B cell (primary cell): ENCODE data around the gene LRRN4CL. TPM values are rescaled to one million over a fixed set of nuclear protein-coding genes. Genes with fewer than 3 reads are reported as not detected.

ENCODE experiments used
- ATAC-seq: fragments of 200-7000 bp; cut with Tn5 transposase; one replicate; pipeline ENCODE4 v1.10.0; 2021; ENCODE audit warnings: low read depth, mild to moderate bottlenecking, moderate number of reproducible peaks, moderate library complexity
- CTCF ChIA-PET: fragments of 350-600 bp; sonication (Branson Sonifier 250); formaldehyde crosslinking; loops from one replicate; lab custom pipeline; 2021; ENCODE audit warnings: antibody characterized with exemption, inconsistent platforms; lab: Charles Lee
- POLR2A ChIA-PET: fragments of 350-600 bp; sonication (Branson Sonifier 250); formaldehyde crosslinking; loops from one replicate; lab custom pipeline; 2021; ENCODE audit warnings: antibody characterized with exemption; lab: Charles Lee
- DNase-seq: peaks from one replicate; pipeline ENCODE4 v3.0.0; 2013
- H2AFZ ChIP-seq: 2 replicates; pipeline ENCODE4 v1.6.1; 2012; ENCODE audit warnings: mild to moderate bottlenecking, low read depth, low read length; ENCODE audit not compliant: insufficient read depth, poor library complexity, severe bottlenecking
- H3K27ac ChIP-seq, 2 donors: 1 replicate in 1 of 2; 2 replicates in 1 of 2; pipeline ENCODE4 v1.5.1; 2012 to 2013; ENCODE audit warnings: low read length in 2 of 2, mild to moderate bottlenecking in 2 of 2, moderate library complexity in 1 of 2
- H3K27me3 ChIP-seq, 4 experiments: fragments of 200-600 bp in 1 of 4; sonication (generic) in 1 of 4; replicated peaks in 1 of 4; 1 replicate in 2 of 4; 2 replicates in 2 of 4; pipeline versions ENCODE4 v1.6.1 to v1.7.0; 2013 to 2016; ENCODE audit warnings: low read length in 3 of 4, mild to moderate bottlenecking in 2 of 4, mixed read lengths in 1 of 4, moderate library complexity in 1 of 4; ENCODE audit not compliant: insufficient read depth in 4 of 4, control insufficient read depth in 3 of 4; ENCODE audit errors: control extremely low read depth in 1 of 4
- H3K36me3 ChIP-seq, 2 experiments: replicated peaks in 1 of 2; 1 replicate in 1 of 2; 2 replicates in 1 of 2; pipeline versions ENCODE4 v1.6.1 to v1.7.1; 2013; ENCODE audit warnings: low read length in 1 of 2; ENCODE audit not compliant: insufficient read depth in 2 of 2, control insufficient read depth in 1 of 2; ENCODE audit errors: control extremely low read depth in 1 of 2, extremely low read depth in 1 of 2
- H3K4me1 ChIP-seq, 2 donors: fragments of 200-600 bp in 1 of 2; sonication (generic) in 1 of 2; 1 replicate in 1 of 2; 2 replicates in 1 of 2; pipeline versions ENCODE4 v1.5.1 to v1.6.1; 2013 to 2017; ENCODE audit warnings: low read length in 2 of 2; ENCODE audit not compliant: control insufficient read depth in 2 of 2, insufficient read depth in 2 of 2
- H3K4me2 ChIP-seq: replicated peaks from 2 replicates; pipeline ENCODE3; 2012; ENCODE audit warnings: mild to moderate bottlenecking, low read depth, low read length; ENCODE audit not compliant: poor library complexity, severe bottlenecking
- H3K4me3 ChIP-seq, 5 experiments: fragments of 200-600 bp in 1 of 5; sonication (generic) in 1 of 5; 1 replicate in 3 of 5; 2 replicates in 2 of 5; pipeline versions ENCODE4 v1.5.1 to v1.7.0; 2011 to 2016; ENCODE audit warnings: low read length in 4 of 5, mild to moderate bottlenecking in 4 of 5, low read depth in 2 of 5, control low read depth in 1 of 5, moderate library complexity in 1 of 5; ENCODE audit not compliant: insufficient read depth in 1 of 5; ENCODE audit errors: control extremely low read depth in 1 of 5, extremely low read depth in 1 of 5
- H3K79me2 ChIP-seq: fragments of 200-600 bp; sonication (generic); one replicate; pipeline ENCODE4 v1.6.0; 2016; ENCODE audit warnings: low read length; ENCODE audit not compliant: control insufficient read depth, insufficient read depth
- H3K9ac ChIP-seq: fragments of 200-600 bp; sonication (generic); 2 replicates; pipeline ENCODE4 v1.6.1; 2017; ENCODE audit warnings: mild to moderate bottlenecking, low read length, moderate library complexity
- H3K9me3 ChIP-seq, 3 donors: one replicate each; pipeline versions ENCODE4 v1.6.1 to v1.7.1; 2013; ENCODE audit warnings: low read length in 2 of 3; ENCODE audit not compliant: control insufficient read depth in 2 of 3, insufficient read depth in 1 of 3; ENCODE audit errors: control extremely low read depth in 1 of 3
- H4K20me1 ChIP-seq: 2 replicates; pipeline ENCODE4 v1.6.0; 2012; ENCODE audit warnings: mild to moderate bottlenecking, low read length; ENCODE audit not compliant: insufficient read depth, control insufficient read depth, poor library complexity, severe bottlenecking
- H3K27ac Mint-ChIP-seq: one replicate; pipeline ENCODE4 v1.8.0; 2021; ENCODE audit warnings: mixed read lengths
- H3K27me3 Mint-ChIP-seq: one replicate; pipeline ENCODE4 v1.8.0; 2021; ENCODE audit warnings: mixed read lengths
- H3K4me1 Mint-ChIP-seq: one replicate; pipeline ENCODE4 v1.8.0; 2021; ENCODE audit warnings: mixed read lengths
- H3K4me3 Mint-ChIP-seq: one replicate; pipeline ENCODE4 v1.8.0; 2021; ENCODE audit warnings: mixed read lengths
- H3K9me3 Mint-ChIP-seq: one replicate; pipeline ENCODE4 v1.8.0; 2022; ENCODE audit warnings: mixed read lengths; ENCODE audit not compliant: insufficient read depth
- EZH2 ChIP-seq: IDR thresholded peaks from 2 replicates; pipeline ENCODE4 v1.6.1; 2012; ENCODE audit warnings: borderline replicate concordance, low read depth, mild to moderate bottlenecking, moderate library complexity, low read length; ENCODE audit not compliant: insufficient read depth, poor library complexity, severe bottlenecking
- WGBS: methylation state at CpG from one replicate; pipeline ENCODE4 v1.1.5; 2013; ENCODE audit warnings: missing lambda C conversion rate; ENCODE audit not compliant: insufficient coverage; 5-methylcytosine and 5-hydroxymethylcytosine counted together
- intact Hi-C: fragments of 100-400 bp; cut with micrococcal nuclease; formaldehyde crosslinking; loops from one replicate; pipeline ENCODE4 v1.10.0; 2022
- polyA plus RNA-seq: library from polyadenylated mRNA; depleted of rRNA; stranded (reverse); fragments of >200 nt; gene quantifications from 2 replicates; pipeline ENCODE4 v1.2.3, GENCODE V29; 2012
- total RNA-seq, 2 donors: library from RNA; stranded (reverse); fragments of 120-200 nt in 1 of 2; gene quantifications; 1 replicate in 1 of 2; 2 replicates in 1 of 2; pipeline versions ENCODE4 v1.2.3 to v1.2.4, GENCODE V29; 2013 to 2022
- TF ChIP-seq, protein P1 (sequence below): fragments of 200-600 bp; IDR thresholded peaks from one replicate; pipeline ENCODE4 v1.8.0; 2022; ENCODE audit warnings: antibody characterized with exemption, mild to moderate bottlenecking

LRRN4CL gene
- total and polyA plus RNA-seq, 2 donors (not counting 1 experiment from before 2014, with no cell fraction given): 0.03 to 0.25 TPM

DNA sequence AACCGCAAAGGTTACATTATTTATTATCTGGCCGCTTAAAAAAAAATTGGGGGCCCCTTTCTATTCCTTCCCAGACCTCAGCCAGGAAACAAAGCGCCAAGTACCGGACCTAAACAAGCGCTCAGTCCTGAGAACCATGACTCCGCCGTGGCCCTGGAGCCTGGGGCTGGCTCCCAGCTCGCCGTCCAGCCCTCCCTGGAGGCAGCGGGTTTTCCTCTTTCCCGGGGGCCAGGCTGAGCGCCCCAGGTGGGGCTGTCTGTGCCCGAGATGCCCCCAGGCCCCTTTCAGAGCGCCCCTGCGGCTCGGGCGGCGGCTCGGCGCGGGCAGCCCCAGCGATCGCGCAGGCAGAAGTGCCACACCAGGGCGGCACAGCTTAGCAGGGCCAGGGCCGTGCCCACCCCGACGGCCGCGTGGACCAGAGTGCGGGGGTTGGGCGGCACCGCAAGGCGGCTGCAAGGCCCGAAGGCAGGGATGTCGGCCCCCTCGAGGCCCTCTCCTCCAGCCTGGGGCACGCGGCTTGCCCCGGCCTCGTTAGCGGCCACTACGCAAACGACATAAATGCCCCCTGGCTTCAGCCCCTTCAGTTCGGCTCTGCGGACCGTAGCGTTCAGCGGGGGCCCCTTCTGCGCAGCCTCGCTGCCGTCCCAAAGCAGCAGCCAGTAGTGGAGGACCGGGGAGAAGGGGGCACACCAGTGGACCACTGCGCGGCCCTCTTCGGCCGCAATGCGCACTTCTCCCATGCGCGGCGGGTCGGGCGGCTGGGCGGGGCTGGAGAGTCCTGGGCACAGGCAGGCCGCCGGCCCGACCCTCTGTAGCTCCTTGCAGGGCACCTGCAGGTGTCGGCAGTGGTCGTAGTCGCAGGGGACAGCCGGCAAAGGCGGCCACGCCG lies 1.6 kb downstream of the LRRN4CL start:
- H3K79me2 ChIP-seq: no peaks in the 10 kb centered on the region
- no peak for ATAC-seq
- H3K4me1 ChIP-seq: peaks cover 3 to 4% of the 10 kb centered on the region in 2 donors
- no peak overlapping the region for H3K27ac Mint-ChIP-seq
- H3K27me3 ChIP-seq: peaks cover 0 to 17% (median 6%) of the 10 kb centered on the region in 4 experiments
- H3K4me3 Mint-ChIP-seq: no peak overlapping the region
- WGBS: 43% methylated on average over 74 of the region's 74 CpGs
- peak; percentile 28 for DNase-seq
- intact Hi-C loops: no loop called here
- no peaks in the 10 kb centered on the region for H3K9me3 ChIP-seq
- no peak overlapping the region for H3K27ac ChIP-seq
- no peaks in the 10 kb centered on the region for H3K9me3 Mint-ChIP-seq
- peaks cover 4% of the 10 kb centered on the region for H3K27me3 Mint-ChIP-seq
- POLR2A ChIA-PET: no interaction called here
- no peak for TF ChIP-seq EZH2
- TF ChIP-seq, protein P1, sequence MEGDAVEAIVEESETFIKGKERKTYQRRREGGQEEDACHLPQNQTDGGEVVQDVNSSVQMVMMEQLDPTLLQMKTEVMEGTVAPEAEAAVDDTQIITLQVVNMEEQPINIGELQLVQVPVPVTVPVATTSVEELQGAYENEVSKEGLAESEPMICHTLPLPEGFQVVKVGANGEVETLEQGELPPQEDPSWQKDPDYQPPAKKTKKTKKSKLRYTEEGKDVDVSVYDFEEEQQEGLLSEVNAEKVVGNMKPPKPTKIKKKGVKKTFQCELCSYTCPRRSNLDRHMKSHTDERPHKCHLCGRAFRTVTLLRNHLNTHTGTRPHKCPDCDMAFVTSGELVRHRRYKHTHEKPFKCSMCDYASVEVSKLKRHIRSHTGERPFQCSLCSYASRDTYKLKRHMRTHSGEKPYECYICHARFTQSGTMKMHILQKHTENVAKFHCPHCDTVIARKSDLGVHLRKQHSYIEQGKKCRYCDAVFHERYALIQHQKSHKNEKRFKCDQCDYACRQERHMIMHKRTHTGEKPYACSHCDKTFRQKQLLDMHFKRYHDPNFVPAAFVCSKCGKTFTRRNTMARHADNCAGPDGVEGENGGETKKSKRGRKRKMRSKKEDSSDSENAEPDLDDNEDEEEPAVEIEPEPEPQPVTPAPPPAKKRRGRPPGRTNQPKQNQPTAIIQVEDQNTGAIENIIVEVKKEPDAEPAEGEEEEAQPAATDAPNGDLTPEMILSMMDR: no peak
- H4K20me1 ChIP-seq: no peaks in the 10 kb centered on the region
- H3K9ac ChIP-seq: no peak overlapping the region
- H3K4me2 ChIP-seq: peak overlapping the region; percentile 40
- H3K4me3 ChIP-seq: no peak overlapping the region
- H3K36me3 ChIP-seq: peaks cover 0 to 15% of the 10 kb centered on the region in 2 experiments
- H3K4me1 Mint-ChIP-seq: no peaks in the 10 kb centered on the region
- H2AFZ ChIP-seq: peak overlapping the region; percentile 63
- CTCF ChIA-PET: no interaction called here

DNA sequence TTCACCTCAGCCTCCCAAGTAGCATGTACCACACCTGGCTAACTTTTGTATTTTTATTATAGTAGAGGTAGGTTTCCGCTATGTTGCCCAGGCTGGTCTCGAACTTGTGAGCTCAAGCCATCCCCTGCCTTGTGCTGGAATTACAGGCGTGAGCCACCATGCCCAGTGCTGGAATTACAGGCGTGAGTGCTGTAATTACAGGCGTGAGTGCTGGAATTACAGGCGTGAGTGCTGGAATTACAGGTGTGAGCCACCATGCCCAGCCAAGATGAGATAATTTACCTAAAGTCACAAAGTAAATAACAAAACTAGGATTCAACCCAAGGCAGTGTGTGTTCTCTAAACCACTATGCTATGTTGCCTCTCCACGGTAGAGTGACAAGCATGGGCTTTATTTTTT lies 6.8 kb downstream of the LRRN4CL start:
- no peak overlapping the region for H3K4me3 Mint-ChIP-seq
- 100% methylated on average over 3 of the region's 7 CpGs for WGBS
- H3K4me1 Mint-ChIP-seq: peaks cover 22% of the 10 kb centered on the region
- ChIA-PET POLR2A (no interaction called here), CTCF (interaction anchor here (0.6 to 1.5 kb wide), 3 partner anchors 11 to 164 kb away, joined by 3 to 7 read pairs (median 3); no protein-coding TSS in a partner anchor)
- H3K4me1 ChIP-seq: peaks cover 9 to 16% of the 10 kb centered on the region in 2 donors
- DNase-seq (no peak), ATAC-seq (no peak)
- peaks cover 4% of the 10 kb centered on the region for H3K27me3 Mint-ChIP-seq
- H3K27me3 ChIP-seq: peaks cover 0 to 7% (median 3%) of the 10 kb centered on the region in 4 experiments
- H3K79me2 ChIP-seq: peaks cover 21% of the 10 kb centered on the region
- H3K36me3 ChIP-seq: peaks cover 1 to 2% of the 10 kb centered on the region in 2 experiments
- H3K27ac Mint-ChIP-seq: no peak overlapping the region
- no peak overlapping the region for H3K27ac ChIP-seq
- H3K4me3 ChIP-seq: no peak overlapping the region
- no peaks in the 10 kb centered on the region for H3K9me3 ChIP-seq
- intact Hi-C loops: no loop called here
- H3K4me2 ChIP-seq: no peak overlapping the region
- H2AFZ ChIP-seq: no peak overlapping the region
- no peaks in the 10 kb centered on the region for H3K9me3 Mint-ChIP-seq
- no peaks in the 10 kb centered on the region for H4K20me1 ChIP-seq
- H3K9ac ChIP-seq: no peak overlapping the region
- TF ChIP-seq EZH2: no peak
- TF ChIP-seq, protein P1: no peak
